Ovary (tissue), 3 donors: Measurements from ENCODE around the gene BIN1.

ENCODE experiments used
- CTCF ChIP-seq, 3 donors: fragments of 450-650 bp in 2 of 3; fragments of 200-600 bp in 1 of 3; IDR thresholded peaks; one replicate each; pipeline versions ENCODE4 v1.5.1 to v1.8.0; 2016 to 2022; ENCODE audit warnings: antibody characterized with exemption in 3 of 3, mild to moderate bottlenecking in 1 of 3
- EP300 ChIP-seq: sonication (generic); formaldehyde crosslinking; IDR thresholded peaks from one replicate; pipeline ENCODE4 v1.6.1; 2017; ENCODE audit warnings: antibody characterized with exemption
- POLR2A ChIP-seq: fragments of 450-650 bp; IDR thresholded peaks from one replicate; pipeline ENCODE4 v1.6.1; 2017; ENCODE audit warnings: antibody characterized with exemption, mild to moderate bottlenecking, moderate library complexity
- donor health status: DM: no; HTN: no; CAD: no.

- TF ChIP-seq EP300 (no peak), POLR2A (no peak), CTCF (IDR thresholded peaks at IDR 0.05) (no peak)
These were observed 23.0 kb upstream of the BIN1 start for GRCh38 chr2:127129937-127130336.
